GM19328 (cell line): ENCODE data around the gene PIK3AP1.
A peak's percentile ranks its signal among the peaks of the same experiment; 100 is the strongest.

Source experiments
- ATAC-seq: cut with Tn5 transposase; IDR thresholded peaks from one replicate; pipeline ENCODE4 v1.9.1; 2021; ENCODE audit warnings: mild to moderate bottlenecking, moderate library complexity; ENCODE audit not compliant: unreplicated experiment

PIK3AP1 gene

GRCh38 chr10:96614515-96614914, 105.8 kb downstream of the PIK3AP1 start:
- no peak for ATAC-seq

DNA sequence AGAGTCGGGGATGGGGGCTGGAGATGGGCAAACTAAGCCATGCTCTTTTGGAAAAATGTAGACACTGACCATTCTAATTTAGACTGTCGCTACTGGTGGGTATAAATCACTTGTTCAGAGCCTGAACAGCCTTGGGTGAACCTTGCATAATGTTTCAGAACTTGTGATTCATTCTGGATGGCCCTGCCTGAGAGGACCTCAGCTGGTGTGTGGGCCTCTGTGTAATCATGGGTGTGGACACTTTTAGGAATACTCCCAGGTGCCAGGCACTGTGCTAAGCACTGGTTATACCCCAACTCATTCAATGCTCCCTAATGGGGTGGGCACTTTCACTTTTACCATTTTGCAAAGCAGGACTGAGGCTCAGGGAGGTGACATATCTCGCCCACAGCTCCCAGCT, 106.7 kb downstream of the PIK3AP1 start:
- ATAC-seq: no peak

- no peak for ATAC-seq
Measured at GRCh38 chr10:96612055-96612830, 108.1 kb downstream of the PIK3AP1 start.

DNA sequence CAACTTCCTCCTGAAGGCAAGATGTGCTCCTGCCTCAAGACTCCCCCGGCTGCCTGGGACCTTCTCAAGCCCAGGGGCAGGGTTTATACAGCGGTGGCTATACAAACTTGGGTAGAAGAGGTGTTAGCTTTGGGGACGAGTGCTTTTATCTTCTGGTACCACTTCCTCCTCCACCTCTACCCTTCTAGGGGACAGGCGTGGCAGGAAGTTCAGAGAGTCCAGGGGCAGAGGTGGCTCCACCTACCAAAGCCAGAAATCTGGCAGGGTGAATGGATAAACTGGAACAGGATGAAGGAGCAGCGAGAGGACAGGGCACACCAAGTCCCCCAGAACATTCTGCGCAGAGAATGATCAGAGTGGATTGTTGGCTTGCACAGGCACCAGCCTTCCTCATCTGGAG, 109.5 kb downstream of the PIK3AP1 start:
- no peak for ATAC-seq

DNA sequence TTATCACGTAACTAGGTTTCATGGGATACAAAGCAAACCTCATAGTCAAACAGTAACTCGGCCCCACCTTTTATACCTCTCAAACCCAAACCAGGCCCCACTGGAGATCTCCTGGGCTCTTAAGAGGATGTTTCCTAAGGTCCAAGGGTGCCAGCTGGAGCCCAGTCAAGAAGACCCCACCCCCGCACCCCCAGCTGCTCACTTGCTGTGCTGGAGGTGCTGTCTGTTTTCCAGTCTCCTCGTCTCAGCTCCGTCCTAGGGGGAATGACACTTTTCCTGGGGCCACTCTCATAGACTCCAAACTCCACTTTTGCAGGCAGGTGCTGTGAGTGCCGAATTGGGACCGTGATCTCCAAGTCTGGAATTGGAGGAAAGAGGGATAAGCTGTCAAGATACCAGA, 110.8 kb downstream of the PIK3AP1 start:
- no peak for ATAC-seq

GRCh38 chr10:96608805-96609204, 111.5 kb downstream of the PIK3AP1 start:
- no peak for ATAC-seq

DNA sequence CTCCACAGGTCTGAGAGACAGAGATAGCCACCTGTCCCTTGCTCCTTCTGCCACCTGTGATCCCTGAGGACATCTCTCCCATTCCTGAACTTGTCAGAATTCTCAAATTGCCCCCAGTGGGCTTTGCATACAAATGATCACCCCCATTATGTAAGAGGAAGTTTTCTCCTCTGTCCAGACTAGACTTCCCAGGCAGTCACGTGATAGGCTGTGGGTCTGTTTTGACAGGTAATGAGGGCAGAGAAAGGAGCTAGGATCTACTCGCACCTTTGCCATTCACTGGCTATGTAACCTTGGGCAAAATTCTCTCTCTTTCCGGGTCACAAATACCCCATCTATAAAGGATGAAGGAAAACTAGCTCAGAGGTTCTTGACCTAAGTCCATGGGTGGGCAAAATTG, 112.1 kb downstream of the PIK3AP1 start:
- no peak for ATAC-seq

GRCh38 chr10:96606946-96607345, 113.4 kb downstream of the PIK3AP1 start:
- ATAC-seq: no peak

DNA sequence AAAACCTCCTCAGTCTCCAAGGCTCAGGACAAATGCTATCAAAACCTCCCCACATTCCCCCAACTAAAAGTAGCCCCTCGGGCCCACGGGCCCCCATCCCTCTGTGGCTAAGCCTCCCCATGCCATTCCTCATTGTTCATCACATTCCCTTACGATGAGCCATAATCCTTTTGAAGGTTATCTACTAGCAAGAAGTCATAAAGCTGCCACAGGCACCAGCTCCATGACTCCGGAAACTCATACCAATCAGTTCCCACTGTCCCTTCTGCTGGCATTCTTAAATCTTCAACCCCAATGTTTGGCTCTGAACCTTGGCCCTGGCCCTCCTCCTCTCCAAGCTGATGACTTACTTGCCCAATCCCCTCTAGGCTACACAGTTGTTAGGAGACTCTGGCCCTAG, 114.1 kb downstream of the PIK3AP1 start:
- ATAC-seq: no peak

- ATAC-seq: no peak
Measured at GRCh38 chr10:96600337-96600736, 120.0 kb downstream of the PIK3AP1 start.

GRCh38 chr10:96598846-96599245, 121.5 kb downstream of the PIK3AP1 start:
- ATAC-seq: no peak

GRCh38 chr10:96596422-96597407, 123.6 kb downstream of the PIK3AP1 start:
- no peak for ATAC-seq

- no peak for ATAC-seq
Measured at GRCh38 chr10:96595741-96596140, 124.6 kb downstream of the PIK3AP1 start.

GRCh38 chr10:96591946-96592345, 128.4 kb downstream of the PIK3AP1 start:
- no peak for ATAC-seq

GRCh38 chr10:96588616-96589419, 131.5 kb downstream of the PIK3AP1 start:
- no peak for ATAC-seq

- no peak for ATAC-seq
Measured at GRCh38 chr10:96588060-96588554, 132.2 kb downstream of the PIK3AP1 start.

DNA sequence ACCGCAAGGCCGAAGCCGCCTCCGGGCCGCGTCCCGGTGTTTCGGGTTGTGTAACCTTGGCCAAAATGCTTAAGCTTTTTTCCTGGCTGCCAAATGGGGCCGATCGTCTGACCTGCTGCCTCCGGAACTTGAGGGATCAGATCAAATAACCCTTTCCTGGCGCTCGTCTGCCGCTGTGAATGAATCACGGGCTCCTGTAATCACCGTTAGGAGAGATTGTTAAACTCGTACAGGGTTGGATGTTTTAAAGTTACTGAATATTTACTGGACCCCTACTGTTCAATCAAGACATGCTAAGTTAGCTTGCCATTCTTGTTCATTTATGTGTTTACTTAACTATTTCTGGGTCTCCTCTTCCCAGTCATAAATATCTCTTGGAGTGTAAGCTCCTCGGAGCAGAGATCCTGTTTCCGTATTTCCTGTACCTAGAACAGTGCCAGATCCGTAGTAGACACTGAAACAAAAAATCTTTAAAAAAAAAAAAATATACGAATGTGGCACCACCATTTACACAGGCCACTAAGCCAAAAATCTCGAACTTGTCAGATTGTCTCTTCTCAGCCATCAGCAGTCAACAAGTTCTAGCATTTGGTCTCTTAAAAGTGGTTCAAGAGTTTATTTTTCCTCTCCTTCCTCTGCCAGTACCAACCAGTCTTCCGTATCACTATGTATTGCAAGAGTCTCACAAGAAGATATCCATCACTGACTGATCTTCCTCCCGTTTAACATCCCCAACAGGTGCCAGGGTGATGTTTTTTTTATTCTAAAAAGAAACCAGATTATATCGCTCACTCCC, 132.9 kb downstream of the PIK3AP1 start:
- ATAC-seq: no peak

- peak; percentile 81 for ATAC-seq
Measured at GRCh38 chr10:96586419-96587263, 133.7 kb downstream of the PIK3AP1 start, which contains the start of gene TM9SF3. Gene TM9SF3 (minus strand): TSS chr10:96587012. CDS start chr10:96586835, 177 bp downstream.
